ENCODE data around the gene DOCK6. TPM values are rescaled to one million over a fixed set of nuclear protein-coding genes. Genes with fewer than 3 reads are reported as not detected.
"Not testable (repeated sequence)": the region's sequence is repeated elsewhere in the genome, so short reads cannot be mapped to it uniquely, and the experiment has no call there.

The DOCK6 gene
- total RNA-seq, 1 donor from 2014 or later, result 50.5 TPM

DNA sequence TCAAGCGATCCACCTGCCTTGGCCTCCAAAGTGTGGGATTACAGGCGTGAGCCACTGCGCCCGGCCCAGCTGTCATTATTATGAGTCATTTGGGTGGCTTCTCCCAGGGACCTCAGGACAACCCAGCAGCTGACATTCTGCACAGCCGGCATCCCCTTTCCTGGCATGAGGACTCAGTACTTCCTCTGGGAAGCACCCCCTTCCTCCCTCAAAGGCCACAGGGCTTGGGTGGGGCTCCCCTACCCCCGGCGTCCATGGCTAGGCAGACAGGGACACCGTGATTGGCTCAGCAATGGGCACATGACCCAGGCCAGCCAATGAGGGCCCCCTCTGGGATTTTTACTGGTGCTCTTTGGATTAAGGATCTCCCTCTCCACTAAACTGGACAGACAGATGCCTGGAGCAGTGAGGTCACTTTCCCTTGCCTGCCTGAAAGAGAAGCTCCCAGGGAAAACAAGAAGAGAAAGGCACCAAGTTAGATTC, 71.0 kb downstream of the DOCK6 start:
- DNase-seq (ENCODE audit: low spot score), result peak; percentile 86
- intact Hi-C loops (cut with DNase I), result no loop called here

DNA sequence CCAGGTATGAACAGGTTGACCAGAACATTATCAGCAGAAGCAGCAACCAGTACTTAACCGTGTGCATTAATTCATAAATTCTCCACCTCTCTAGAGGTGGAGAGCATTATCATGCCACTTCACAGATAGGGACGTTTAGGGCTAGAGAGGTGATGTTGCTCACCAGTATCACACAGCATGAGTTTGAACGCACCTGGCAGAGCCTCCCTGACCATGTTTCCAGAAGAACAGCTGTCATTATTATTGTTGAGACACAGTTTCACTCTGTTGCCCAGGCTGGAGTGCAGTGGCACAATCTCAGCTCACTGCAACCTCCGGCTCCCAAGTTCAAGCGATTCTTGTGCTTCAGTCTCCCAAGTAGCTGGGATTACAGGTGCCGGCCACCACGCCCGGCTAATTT, 71.8 kb downstream of the DOCK6 start:
- intact Hi-C loops (cut with DNase I), result no loop called here
- no peak for DNase-seq (ENCODE audit: low spot score)

DNA sequence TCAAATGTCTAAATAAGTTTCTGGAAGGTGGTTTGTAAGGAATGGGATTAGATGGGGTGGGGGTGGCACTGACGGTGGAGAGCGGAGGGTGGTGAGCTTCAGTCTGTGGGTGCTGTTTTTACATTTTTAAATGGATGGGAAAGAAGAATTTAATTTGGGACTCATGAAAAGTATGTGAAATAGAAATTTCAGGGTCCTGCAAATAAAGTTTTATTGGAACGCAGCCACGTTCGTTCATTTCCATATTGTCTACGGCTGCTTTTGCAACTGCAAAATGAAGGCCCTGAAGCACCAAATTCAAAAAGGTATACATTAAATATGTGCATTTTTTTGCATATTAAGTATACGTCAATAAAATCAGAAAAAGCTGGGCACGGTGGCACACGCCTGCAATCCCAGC, 74.9 kb downstream of the DOCK6 start:
- intact Hi-C loops (cut with DNase I), result no loop called here
- no peak for DNase-seq (ENCODE audit: low spot score)

DNA sequence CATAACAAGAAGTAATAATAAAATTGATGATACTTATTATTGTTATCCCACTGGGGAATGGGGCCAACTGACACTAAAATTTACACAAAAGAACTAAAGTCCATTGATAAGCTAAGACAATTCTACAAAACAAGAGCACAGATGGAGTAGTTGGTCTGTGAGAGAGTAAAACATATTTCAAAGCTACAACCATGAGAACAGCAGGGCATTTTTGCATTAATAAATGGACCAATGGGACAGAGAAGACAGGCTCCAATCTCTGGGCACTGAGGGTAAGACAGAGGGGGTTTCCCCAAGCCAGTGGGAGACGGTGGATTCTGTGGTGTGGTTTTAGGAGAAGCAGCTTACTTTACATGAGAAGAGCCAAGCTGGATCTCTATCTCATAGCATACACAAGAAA, 79.3 kb downstream of the DOCK6 start:
- DNase-seq (ENCODE audit: low spot score), result no peak
- intact Hi-C loops (cut with DNase I), result loop anchor here (2.0 kb wide), 1 partner anchor 18 kb away; no protein-coding TSS in a partner anchor

DNA sequence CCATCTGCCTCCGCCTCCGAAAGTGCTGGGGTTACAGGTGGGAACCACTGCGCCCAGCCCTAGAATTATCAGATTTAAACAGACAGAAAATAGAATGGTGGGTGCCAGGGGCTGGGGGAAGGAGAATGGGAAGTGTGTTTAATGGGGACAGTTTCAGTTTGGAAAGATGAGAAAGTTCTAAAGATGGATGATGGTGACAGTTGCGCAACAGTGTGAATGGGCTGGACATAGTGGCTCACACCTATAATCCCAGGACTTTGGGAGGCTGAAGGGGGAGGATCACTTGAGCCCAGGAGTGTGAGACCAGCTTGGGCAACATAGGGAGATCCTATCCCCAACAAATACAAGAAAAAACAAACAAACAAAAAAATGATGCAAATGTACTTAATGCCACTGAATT, 80.8 kb downstream of the DOCK6 start:
- intact Hi-C loops (cut with DNase I), result no loop called here
- DNase-seq (ENCODE audit: low spot score), result no peak

DNA sequence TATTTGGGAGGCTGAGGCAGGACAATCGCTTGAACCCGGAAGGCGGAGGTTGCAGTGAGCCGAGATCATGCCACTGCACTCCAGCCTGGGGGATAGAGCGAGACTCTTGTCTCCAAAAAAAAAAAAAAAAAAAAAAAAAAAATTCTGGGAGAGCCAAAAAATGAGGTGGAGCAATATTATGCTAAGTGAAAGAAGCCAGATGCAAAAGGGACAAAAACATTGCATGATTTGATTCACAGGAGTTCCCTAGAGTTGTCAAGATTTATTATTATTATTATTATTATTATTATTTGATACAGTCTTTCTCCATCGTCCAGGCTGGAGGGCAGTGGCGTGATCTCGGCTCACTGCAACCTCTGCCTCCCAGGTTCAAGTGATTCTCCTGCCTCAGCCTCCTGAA, 81.3 kb downstream of the DOCK6 start:
- DNase-seq (ENCODE audit: low spot score); intact Hi-C loops (cut with DNase I): not testable (repeated sequence)

DNA sequence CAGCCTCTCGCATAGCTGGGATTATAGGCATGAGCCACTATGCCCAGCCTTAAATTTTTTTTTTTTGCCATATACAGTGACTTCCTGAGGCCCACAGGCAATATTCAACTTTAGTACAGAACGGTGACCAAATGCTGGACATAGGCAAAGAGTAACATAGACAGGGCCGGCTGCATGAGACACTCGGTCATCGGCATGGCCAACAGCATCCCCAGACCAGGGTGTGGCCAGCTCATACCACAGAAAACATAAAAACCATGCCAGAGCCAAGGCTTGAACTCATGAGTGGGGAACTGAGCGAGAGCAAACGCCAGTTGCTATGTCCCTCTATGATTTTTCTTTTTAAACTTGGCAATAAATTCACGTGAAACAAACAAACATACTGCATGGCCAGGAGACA, 82.0 kb downstream of the DOCK6 start:
- intact Hi-C loops (cut with DNase I), result no loop called here
- DNase-seq (ENCODE audit: low spot score), result no peak

DNA sequence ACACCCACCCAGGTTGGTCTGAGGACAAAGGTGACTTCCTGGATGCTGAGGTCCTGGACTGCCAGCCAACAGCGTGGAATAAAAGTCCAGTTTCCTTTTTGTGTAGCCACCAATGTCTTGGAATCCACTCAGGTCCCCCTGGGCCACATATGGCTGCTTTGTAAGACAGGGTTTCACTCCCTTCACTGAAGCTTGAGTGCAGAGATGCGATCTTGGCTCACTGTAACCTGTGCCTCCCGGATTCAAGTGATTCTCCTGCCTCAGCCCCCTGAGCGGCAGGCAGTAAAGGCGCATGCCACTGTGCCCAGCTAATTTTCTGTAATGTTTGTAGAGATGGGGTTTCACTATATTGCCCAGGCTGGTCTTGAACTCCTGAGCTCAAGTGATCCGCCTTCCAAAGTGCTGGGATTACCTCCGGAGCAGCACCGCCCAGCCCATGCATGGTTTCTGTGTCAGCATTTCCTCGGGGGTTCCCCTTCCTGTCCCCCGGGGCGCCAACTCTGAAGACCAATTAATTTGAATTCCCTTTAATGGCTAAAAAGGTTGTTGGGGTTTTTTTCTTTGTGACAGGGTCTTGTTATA, 82.5 kb downstream of the DOCK6 start:
- no peak for DNase-seq (ENCODE audit: low spot score)
- intact Hi-C loops (cut with DNase I), result no loop called here

DNA sequence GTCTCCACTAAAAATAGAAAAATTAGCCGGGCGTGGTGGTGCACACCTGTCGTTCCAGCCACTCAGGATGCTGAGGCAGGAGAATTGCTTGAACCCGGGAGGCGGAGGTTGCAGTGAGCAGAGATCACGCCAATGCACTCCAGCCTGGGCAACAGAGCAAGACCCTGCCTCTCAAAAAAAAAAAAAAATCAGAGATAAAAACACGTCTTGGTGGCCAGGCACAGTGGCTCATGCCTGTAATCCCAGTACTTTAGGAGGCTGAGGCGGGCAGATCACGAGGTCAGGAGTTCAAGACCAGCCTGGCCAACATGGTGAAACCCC, 83.2 kb downstream of the DOCK6 start:
- intact Hi-C loops (cut with DNase I), result not testable (repeated sequence)

DNA sequence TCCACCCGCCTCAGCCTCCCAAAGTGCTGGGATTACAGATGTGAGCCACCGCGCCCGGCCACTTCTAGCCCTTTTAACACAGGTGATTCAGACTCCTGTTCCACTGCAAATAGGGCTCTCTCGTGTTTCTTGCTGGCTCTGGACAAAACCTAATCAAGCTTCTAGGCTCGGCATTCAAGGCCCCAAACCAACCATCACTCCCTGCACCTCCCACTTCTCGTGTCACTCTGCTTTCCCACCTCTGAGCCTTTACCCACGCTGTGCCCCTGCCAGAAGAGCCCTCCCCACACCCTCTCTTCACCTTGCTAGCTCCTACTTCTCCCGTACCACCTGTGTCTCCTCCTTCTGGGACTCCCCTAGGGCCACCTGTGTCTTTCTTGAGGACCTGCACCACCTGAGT, 84.7 kb downstream of the DOCK6 start:
- intact Hi-C loops (cut with DNase I), result no loop called here
- DNase-seq (ENCODE audit: low spot score), result no peak

More for the DNA sequence above, 83.2 kb downstream of the DOCK6 start:
- not testable (repeated sequence) for DNase-seq (ENCODE audit: low spot score)

DNA sequence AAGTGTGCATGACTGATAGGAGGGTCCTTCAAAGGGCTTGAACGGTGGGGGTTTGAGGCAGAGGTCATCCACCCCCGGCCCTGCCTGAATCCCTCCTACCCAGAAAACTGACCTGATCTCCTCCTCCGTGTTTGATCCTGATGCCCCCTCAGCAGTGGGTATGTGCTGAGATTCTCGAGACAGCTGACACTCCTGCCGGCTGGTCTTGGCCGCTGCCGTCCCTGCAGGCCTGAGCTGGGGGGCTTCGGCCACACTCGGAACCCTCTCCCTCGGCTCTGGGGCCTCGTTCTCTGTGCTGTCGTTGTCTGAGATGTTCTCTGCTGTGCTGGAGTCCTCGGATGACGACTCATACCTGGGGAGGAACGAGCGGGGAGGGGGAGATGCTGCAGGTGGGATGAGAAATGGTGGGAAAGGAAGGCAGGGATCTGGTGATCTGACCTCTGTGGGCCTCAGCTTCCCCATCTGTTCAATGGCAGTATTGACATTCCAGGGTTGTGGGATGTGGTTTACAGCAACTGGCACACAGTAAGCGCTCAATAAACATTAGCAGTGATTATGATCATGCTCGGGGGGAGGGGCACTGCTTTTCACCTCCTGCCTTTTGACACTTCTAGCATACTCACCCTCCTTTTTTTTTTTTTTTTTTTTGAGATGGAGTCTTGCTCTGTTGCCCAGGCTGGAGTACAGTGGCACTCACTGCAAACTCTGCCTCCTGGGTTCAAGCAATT, 85.7 kb downstream of the DOCK6 start:
- intact Hi-C loops (cut with DNase I), result no loop called here
- DNase-seq (ENCODE audit: low spot score), result peak; percentile 73

DNA sequence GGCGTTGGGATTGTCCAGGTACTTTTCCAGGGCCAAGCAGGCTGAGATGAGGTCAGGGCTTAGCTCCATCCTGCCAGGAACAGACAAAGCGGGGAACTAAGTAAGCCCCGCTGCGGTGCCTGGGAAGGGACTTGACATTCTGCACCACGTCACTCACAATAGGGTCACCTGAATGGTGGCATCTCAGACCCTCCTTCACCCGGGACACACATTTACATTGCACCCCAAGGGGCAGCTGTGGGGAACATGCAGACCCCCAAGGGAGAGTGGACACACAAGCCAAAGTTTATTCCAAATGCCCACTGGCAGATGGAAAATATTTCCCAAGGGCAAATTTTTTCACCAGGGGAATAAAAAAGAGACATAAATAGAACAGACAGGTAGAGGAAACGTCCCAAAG, 86.4 kb downstream of the DOCK6 start:
- intact Hi-C loops (cut with DNase I), result no loop called here

DNA sequence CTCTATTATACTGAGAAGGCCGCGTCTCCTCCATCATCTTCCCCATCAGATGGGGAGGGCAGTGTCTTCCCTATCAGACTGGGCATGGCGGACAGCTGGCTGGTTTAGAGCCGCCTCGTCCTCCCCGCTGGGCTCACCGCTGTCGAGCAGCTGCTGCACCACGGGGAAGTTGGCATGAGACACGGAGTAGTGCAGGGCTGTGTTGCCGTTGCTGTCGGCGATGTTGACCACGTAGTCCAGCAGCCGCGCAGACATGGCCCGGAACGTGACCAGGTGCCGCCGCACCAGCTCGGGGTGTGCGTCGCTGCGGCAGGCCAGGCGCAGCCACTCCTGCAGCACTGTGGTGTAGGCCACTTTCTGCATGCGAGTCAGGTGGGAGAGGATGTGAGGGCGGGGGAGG, 88.0 kb downstream of the DOCK6 start:
- peak; percentile 64 for DNase-seq (ENCODE audit: low spot score)
- intact Hi-C loops (cut with DNase I), result no loop called here

More for the DNA sequence above, 86.4 kb downstream of the DOCK6 start:
- peak; percentile 70 for DNase-seq (ENCODE audit: low spot score)

DNA sequence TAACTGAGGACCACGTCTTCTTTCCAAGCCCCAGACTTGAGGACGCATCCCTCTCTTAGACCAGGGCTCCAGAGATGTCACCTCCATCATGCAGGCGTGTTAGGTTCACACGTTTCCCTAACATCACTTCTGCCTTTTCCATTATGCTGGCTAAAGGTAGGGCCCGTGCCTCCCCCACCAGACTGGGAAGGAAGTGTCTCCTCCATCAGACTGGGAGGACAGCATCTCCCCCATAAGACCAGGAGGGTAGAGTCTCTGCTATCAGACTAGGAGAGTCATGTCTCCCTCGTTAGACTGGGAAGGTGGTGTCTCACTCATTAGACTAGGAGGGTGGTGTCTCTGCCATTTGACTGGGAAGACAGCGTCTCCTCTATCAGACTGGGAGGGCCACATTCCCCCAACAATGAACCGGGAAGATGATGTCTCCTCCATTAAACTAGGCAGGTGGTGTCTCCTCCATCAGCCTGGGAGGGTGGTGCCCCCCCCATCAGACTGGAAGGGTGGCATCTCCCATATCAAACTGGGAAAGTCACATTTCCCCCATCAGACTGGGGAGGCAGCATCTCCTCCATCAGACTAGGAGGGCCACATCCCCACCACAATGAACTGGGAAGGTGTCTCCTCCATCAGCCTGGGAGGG, 88.7 kb downstream of the DOCK6 start:
- intact Hi-C loops (cut with DNase I), result no loop called here
- DNase-seq (ENCODE audit: low spot score), result no peak

DNA sequence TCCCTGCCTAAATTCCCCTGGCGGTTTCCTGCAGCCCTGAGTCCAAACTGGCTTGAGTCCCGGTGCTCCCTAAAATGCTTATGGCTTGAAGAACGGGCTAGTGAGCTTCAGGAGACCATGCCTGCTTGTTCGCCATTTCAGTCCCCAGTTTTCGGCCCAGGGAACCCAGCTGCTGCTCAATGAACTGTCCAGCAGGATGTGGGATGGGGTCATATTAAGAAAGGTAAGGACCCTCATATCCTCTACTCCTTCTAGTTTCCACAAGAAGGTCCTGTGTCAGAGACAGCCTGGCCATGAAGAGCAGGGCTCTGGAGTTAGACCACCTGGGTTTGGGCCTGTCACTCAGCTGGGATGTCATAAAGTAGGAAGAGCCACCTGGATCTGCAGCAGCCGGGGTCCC, 89.7 kb downstream of the DOCK6 start:
- intact Hi-C loops (cut with DNase I), result no loop called here

DNA sequence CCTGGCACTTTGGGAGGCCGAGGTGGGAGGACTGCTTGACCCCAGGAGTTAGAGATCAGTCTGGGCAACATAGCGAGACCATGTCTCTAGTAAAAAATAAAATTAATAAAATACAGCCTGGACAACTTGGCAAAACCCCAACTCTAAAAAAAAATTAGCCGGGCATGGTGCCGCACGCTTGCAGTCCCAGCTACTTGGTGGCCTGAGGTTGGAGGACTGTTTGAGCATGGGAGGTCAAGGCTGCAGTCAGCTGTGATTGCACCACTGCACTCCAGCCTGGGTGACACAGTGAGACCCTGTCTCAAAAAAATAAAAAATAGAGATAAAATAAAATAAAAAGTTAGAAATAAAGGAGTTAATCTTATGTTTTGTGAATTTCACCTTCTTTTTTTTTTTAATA, 91.2 kb downstream of the DOCK6 start:
- intact Hi-C loops (cut with DNase I), result no loop called here
- no peak for DNase-seq (ENCODE audit: low spot score)

More for the DNA sequence above, 89.7 kb downstream of the DOCK6 start:
- no peak for DNase-seq (ENCODE audit: low spot score)

DNA sequence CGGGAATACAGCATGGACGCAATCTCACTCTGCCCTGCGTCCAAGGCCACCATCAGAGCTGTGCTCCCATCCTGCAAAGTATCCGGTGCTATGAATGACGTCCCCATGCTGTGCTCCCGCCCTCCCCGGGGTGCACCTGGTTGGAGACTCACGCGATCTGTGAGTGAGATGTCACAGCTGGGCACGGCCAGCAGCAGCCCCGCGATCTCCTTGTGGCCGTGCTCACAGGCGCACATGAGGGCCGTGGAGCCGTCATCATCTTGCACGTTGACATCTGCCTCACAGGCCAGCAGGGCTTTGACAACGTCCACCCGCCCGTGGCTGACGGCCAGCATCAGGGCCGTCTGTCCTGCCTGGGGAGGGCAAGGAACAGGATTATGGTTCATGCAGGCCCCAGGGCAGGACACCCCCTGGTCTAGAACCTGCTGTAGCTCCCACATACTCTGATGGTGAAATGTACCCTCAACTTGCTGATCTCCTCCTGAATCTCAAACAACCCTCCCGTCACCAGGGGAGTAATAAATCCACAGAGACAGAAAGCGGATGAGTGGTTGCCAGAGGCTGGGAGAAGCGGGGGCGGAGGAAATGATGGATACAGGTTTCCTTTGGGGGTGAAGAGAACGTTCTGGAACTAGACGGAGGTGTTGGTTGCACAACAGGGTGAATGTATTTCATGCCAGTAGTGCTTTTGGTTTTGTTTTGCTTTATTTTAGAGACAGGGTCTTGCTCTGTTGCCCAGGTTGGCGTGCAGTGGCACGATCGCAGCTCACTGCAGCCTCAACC, 92.2 kb downstream of the DOCK6 start:
- no peak for DNase-seq (ENCODE audit: low spot score)
- intact Hi-C loops (cut with DNase I), result no loop called here

DNA sequence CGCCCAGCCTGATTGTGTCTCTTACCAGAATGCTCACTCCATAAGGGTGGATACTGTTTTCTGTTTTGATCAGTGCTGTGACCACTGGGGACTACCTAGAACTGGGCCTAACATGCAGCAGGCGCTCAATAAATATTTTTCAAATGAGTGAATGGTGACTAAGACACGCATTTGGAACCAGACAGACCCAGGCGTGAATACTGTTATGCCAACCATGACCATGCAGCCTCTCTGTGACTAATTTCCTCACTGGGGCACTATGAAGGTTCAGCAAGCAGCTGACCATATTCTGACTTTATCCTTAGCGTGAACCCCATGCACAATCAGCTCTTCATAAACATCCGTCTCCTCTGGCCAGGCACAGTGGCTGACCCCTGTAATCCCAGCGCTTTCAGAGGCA, 93.8 kb downstream of the DOCK6 start:
- intact Hi-C loops (cut with DNase I), result no loop called here
- no peak for DNase-seq (ENCODE audit: low spot score)

DNA sequence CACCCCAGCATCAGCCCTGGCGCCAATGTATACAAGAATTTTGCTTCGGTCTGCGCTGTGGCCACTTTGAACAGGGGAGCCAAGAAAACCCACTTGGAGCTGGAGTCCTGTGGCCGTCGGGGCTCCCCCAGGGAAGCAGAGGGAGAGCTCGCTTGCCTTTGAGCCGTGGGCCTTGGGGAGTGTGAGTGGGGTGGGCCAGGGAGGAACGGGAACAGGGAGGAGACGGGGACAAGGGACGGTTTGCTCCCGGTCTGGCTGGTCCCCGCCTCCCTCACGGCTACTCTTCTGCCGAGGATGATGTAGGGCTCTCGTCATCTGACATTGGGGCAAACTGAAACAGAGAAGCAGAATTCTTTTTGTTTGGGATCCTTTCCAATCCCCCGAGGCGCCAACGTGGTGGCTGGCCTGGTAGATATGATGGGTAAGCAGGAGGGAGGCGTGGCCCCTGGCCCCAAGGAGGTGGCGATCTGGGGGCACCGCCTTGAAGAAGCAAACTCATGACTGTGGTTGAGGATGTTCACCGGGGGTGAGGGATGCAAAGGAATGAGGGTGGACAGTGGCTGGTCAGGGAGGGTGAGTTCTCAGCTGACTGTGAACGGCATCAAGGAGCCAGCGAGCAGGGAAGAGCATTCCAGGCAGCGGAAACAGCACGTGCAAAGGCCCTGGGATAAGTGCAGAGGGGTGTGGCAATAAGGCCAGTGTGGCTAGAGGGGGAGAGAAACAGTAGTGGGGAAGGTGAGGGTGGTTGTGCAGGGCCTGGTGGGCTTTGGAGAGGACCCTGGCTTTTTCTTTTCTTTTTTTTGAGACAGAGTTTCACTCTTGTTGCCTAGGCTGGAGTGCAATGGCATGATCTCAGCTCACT, 95.8 kb downstream of the DOCK6 start:
- DNase-seq (ENCODE audit: low spot score), result no peak
- intact Hi-C loops (cut with DNase I), result no loop called here

Data from cardiac septum (tissue), 1 donor.